PC-3 (cell line): ENCODE results near the gene CCNK. TPM values are rescaled to one million over a fixed set of nuclear protein-coding genes. Genes with fewer than 3 reads are reported as not detected.

ENCODE experiments used
- ATAC-seq: fragments of 200-7000 bp; cut with Tn5 transposase; 2 replicates; pipeline ENCODE4 v1.9.1; 2020; ENCODE audit warnings: mild to moderate bottlenecking, moderate library complexity
- BruUV-seq: library from RNA; stranded (reverse); fragments of 400-500 nt; replicated peaks from 2 replicates; lab custom pipeline; 2021; lab: Mats Ljungman, UMichigan
- CTCF ChIA-PET: fragments of 300-600 bp; sonication (Branson Sonifier 250); formaldehyde crosslinking; loops from one replicate; lab custom pipeline; 2022; ENCODE audit warnings: antibody characterized with exemption; lab: Charles Lee
- POLR2A ChIA-PET: fragments of 300-600 bp; sonication (Branson Sonifier 250); formaldehyde crosslinking; loops from one replicate; lab custom pipeline; 2022; ENCODE audit warnings: antibody characterized with exemption; ENCODE audit not compliant: unreplicated experiment; lab: Charles Lee
- DNase-seq: peaks from one replicate; pipeline ENCODE4 v3.0.0-alpha.2; 2015
- H2AFZ ChIP-seq: fragments of 300-600 bp; sonication (generic); 2 replicates; pipeline ENCODE4 v1.6.0; 2016; ENCODE audit warnings: antibody characterized with exemption, low read length
- H3F3A ChIP-seq: fragments of 300-600 bp; sonication (generic); one replicate; pipeline ENCODE4 v1.6.0; 2017; ENCODE audit warnings: antibody characterized with exemption, low read length, control low read depth, mild to moderate bottlenecking; ENCODE audit not compliant: unreplicated experiment
- H3K27ac ChIP-seq: fragments of 300-600 bp; sonication (generic); 2 replicates; pipeline ENCODE4 v1.5.1; 2016; ENCODE audit warnings: mild to moderate bottlenecking, low read length
- H3K27me3 ChIP-seq: fragments of 300-600 bp; sonication (generic); 2 replicates; pipeline ENCODE4 v1.6.1; 2016; ENCODE audit warnings: low read length, mixed read lengths
- H3K36me3 ChIP-seq: fragments of 300-600 bp; sonication (generic); 2 replicates; pipeline ENCODE4 v1.6.1; 2016; ENCODE audit warnings: low read depth, mixed run types, low read length, mixed read lengths
- H3K4me1 ChIP-seq: fragments of 300-600 bp; sonication (generic); 2 replicates; pipeline ENCODE4 v1.5.1; 2016; ENCODE audit warnings: low read length; ENCODE audit not compliant: insufficient read depth
- H3K4me2 ChIP-seq: fragments of 300-600 bp; sonication (generic); 2 replicates; pipeline ENCODE4 v1.6.0; 2016; ENCODE audit warnings: low read length
- H3K4me3 ChIP-seq: fragments of 300-600 bp; sonication (generic); 2 replicates; pipeline ENCODE4 v1.5.1; 2016; ENCODE audit warnings: mild to moderate bottlenecking, low read length, mixed read lengths
- H3K79me2 ChIP-seq: fragments of 300-600 bp; sonication (generic); 2 replicates; pipeline ENCODE4 v1.6.1; 2017; ENCODE audit warnings: low read length, mixed read lengths
- H3K9ac ChIP-seq: fragments of 300-600 bp; sonication (generic); 2 replicates; pipeline ENCODE4 v1.6.0; 2016; ENCODE audit warnings: mild to moderate bottlenecking, low read length
- H3K9me2 ChIP-seq: fragments of 300-600 bp; sonication (generic); replicated peaks from 2 replicates; pipeline ENCODE4 v1.6.1; 2016; ENCODE audit warnings: mixed run types, low read length, mixed read lengths
- H3K9me3 ChIP-seq: fragments of 300-600 bp; sonication (generic); 2 replicates; pipeline ENCODE4 v1.6.1; 2016; ENCODE audit warnings: low read length, mixed read lengths
- H4K20me1 ChIP-seq: fragments of 300-600 bp; sonication (generic); 2 replicates; pipeline ENCODE4 v1.6.1; 2016; ENCODE audit warnings: low read length, mixed read lengths
- CTCF ChIP-seq: fragments of 300-600 bp; sonication (generic); conservative IDR thresholded peaks from 2 replicates; pipeline ENCODE4 v1.5.1; 2017; ENCODE audit warnings: antibody characterized with exemption, low read depth, mild to moderate bottlenecking, low read length
- EZH2 ChIP-seq: fragments of 300-600 bp; sonication (generic); IDR thresholded peaks from one replicate; pipeline ENCODE4 v1.6.1; 2017; ENCODE audit warnings: antibody characterized with exemption, mild to moderate bottlenecking, low read length; ENCODE audit not compliant: unreplicated experiment
- EZH2phosphoT487 ChIP-seq: fragments of 300-600 bp; sonication (generic); IDR thresholded peaks from 2 replicates; pipeline ENCODE4 v1.6.1; 2018; ENCODE audit warnings: mild to moderate bottlenecking, antibody characterized with exemption, low read length, borderline replicate concordance
- intact Hi-C: fragments of 100-400 bp; cut with micrococcal nuclease; formaldehyde crosslinking; loops from 2 replicates; pipeline ENCODE4 v1.9.0; 2023
- total RNA-seq: library from RNA; depleted of rRNA; stranded (reverse); fragments of >200 nt; gene quantifications from 2 replicates; pipeline ENCODE4 v1.2.3, GENCODE V29; 2014

CCNK gene
- total RNA-seq, 1 experiment from 2014 or later, result 26.2 TPM

- Histone ChIP-seq H3K9me2 (no peaks in the 10 kb centered on the region), H3K27ac (no peak overlapping the region), H3K4me1 (no peaks in the 10 kb centered on the region), H3K27me3 (no peaks in the 10 kb centered on the region), H3K9ac (no peak overlapping the region), H2AFZ (no peak overlapping the region), H3K4me3 (no peak overlapping the region), H3K4me2 (no peak overlapping the region), H4K20me1 (no peaks in the 10 kb centered on the region), H3F3A (no peaks in the 10 kb centered on the region), H3K9me3 (no peaks in the 10 kb centered on the region), H3K36me3 (peaks cover 47% of the 10 kb centered on the region), H3K79me2 (no peaks in the 10 kb centered on the region)
- intact Hi-C loops, result no loop called here
- TF ChIP-seq EZH2 (no peak), EZH2phosphoT487 (no peak)
- BruUV-seq, result no TSS peak
- ATAC-seq (no peak), DNase-seq (no peak)
- CTCF ChIA-PET, result no interaction called here
- POLR2A ChIA-PET, result interaction anchor here (0.6 to 0.7 kb wide), 2 partner anchors 110 to 502 kb away, joined by 3 to 4 read pairs; no protein-coding TSS in a partner anchor
Observed at GRCh38 chr14:99509871-99510555, 28.8 kb downstream of the CCNK start.

GRCh38 chr14:99510556-99511139 lies 29.4 kb downstream of the CCNK start:
- no peak for DNase-seq
- TF ChIP-seq EZH2, result no peak
- TF ChIP-seq EZH2phosphoT487, result no peak
- TF ChIP-seq CTCF, result no peak
- CTCF ChIA-PET, result no interaction called here
- H3K9me3 ChIP-seq, result no peaks in the 10 kb centered on the region
- H4K20me1 ChIP-seq, result no peaks in the 10 kb centered on the region
- no peak overlapping the region for H2AFZ ChIP-seq
- no peak for ATAC-seq
- H3K4me2 ChIP-seq, result no peak overlapping the region
- intact Hi-C loops, result no loop called here
- H3F3A ChIP-seq, result no peaks in the 10 kb centered on the region
- peaks cover 43% of the 10 kb centered on the region for H3K36me3 ChIP-seq
- H3K27ac ChIP-seq, result no peak overlapping the region
- H3K27me3 ChIP-seq, result no peaks in the 10 kb centered on the region
- no peaks in the 10 kb centered on the region for H3K4me1 ChIP-seq
- no peak overlapping the region for H3K9ac ChIP-seq
- POLR2A ChIA-PET, result interaction anchor here (0.7 kb wide), 1 partner anchor 501 kb away, joined by 4 read pairs; no protein-coding TSS in a partner anchor
- BruUV-seq, result TSS peak; percentile 91
- no peaks in the 10 kb centered on the region for H3K79me2 ChIP-seq
- no peak overlapping the region for H3K4me3 ChIP-seq
- no peaks in the 10 kb centered on the region for H3K9me2 ChIP-seq

GRCh38 chr14:99511421-99512109 lies 30.4 kb downstream of the CCNK start:
- H3K9me2 ChIP-seq, result no peaks in the 10 kb centered on the region
- intact Hi-C loops, result no loop called here
- H3K79me2 ChIP-seq, result no peaks in the 10 kb centered on the region
- H3K4me3 ChIP-seq, result no peak overlapping the region
- ATAC-seq (peak; percentile 23; the same call in 1 of the 2 replicates), DNase-seq (no peak)
- no peaks in the 10 kb centered on the region for H3F3A ChIP-seq
- no peaks in the 10 kb centered on the region for H3K27me3 ChIP-seq
- H3K4me1 ChIP-seq, result no peaks in the 10 kb centered on the region
- no peak overlapping the region for H3K9ac ChIP-seq
- POLR2A ChIA-PET, result no interaction called here
- no TSS peak for BruUV-seq
- TF ChIP-seq EZH2 (no peak), CTCF (no peak)
- H3K4me2 ChIP-seq, result no peak overlapping the region
- H4K20me1 ChIP-seq, result no peaks in the 10 kb centered on the region
- no peak overlapping the region for H3K27ac ChIP-seq
- H3K36me3 ChIP-seq, result peaks cover 38% of the 10 kb centered on the region
- CTCF ChIA-PET, result no interaction called here
- H3K9me3 ChIP-seq, result no peaks in the 10 kb centered on the region
- no peak overlapping the region for H2AFZ ChIP-seq
